Activated CD8-positive, alpha-beta memory T cell treated with anti-CD3 and anti-CD28 coated beads, Interleukin-2, amount 50 U/mL, for 24 hours (primary cell): ENCODE results near the gene BTBD7.
"Not testable (repeated sequence)": the region's sequence is repeated elsewhere in the genome, so short reads cannot be mapped to it uniquely, and the experiment has no call there.

Experiments
- DNase-seq: peaks from one replicate; pipeline ENCODE4 v3.0.0-alpha.2; 2020; ENCODE audit errors: extremely low read depth

BTBD7 gene

GRCh38 chr14:93263416-93263815, 69.4 kb downstream of the BTBD7 start:
- no peak for DNase-seq

DNA sequence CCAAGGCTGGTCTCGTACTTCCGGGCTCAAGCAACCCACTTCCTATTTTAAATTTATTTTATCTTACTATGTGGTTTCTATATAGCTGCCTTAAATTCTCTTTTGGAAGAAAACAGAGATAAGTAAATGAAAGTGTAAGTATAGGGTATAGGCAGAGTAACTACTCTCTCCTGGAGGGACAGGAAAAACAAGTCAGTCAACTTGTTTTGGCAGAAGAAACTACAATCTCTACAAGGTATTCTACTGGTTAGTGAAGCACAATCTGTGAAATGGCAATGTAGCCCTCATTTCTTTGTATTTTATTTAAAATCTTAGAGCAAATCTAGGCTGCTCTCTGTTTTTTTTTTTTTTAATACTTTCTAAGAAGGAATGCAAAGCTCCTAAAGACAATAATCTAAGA, 70.4 kb downstream of the BTBD7 start:
- DNase-seq = no peak

DNA sequence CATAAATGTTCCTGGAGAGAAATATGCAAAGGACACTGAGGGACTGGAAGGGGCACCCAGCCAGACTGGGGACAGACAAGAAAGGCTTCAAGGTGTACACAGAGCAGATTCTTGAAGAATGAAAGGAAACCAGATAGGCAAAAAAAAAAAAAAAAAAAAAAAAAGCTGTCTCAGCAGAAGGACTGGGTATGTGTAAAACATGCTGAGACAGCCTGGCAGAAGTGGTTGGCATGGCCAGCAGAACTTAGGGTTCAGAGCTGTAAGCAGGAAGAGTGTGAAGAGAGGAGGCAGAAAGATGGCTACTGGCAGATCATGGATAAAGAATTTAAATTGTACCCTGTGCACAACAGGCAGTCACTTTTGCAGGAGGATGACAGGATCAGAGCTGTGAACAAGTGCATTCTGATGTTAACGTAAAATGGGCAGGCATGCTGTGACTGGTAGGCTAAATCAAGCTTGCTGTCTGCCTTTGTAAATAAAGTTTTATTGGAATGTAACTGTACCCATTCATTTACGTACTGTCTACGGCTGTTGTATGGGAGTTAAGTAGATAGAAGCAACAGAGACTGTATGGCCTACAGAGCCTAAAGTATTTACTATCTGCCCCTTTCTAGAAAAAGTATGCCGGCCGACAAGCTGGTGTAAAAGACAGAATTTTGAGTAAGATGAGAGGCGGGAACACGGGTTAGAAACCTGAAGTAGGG, 83.6 kb downstream of the BTBD7 start:
- DNase-seq = no peak

GRCh38 chr14:93246534-93246933, 86.3 kb downstream of the BTBD7 start:
- DNase-seq = no peak

DNA sequence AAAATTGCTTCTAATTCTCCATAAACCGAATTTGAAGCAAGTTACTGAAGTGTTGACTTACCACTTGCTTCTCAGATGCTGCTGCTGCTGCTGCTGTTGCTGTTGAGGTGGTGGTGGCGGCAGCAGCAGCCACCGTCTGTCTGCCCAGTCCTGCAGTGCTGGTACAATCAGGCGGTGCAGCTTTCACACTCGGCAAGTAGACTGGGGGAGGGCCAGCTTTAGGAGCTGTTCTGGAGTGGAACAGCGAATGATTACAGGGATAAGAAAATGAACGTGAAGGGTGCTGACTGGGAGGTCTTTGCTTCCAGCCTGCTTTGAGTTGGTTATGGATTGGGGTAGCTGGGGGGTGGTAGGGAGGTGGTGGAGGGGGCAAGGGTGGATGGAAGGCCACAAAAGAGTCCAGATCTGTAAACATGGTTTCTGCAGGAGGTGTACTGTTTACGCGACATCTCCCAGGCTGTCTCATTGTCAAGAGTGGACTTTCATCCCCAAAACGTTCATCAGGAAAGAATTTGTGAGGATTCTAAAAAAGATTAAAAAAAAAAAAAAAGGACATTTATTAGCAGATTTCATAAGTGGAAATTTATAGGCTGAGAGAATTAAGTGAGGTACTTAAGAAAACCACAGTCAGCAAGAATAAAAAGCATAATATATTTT, 86.9 kb downstream of the BTBD7 start:
- no peak for DNase-seq

DNA sequence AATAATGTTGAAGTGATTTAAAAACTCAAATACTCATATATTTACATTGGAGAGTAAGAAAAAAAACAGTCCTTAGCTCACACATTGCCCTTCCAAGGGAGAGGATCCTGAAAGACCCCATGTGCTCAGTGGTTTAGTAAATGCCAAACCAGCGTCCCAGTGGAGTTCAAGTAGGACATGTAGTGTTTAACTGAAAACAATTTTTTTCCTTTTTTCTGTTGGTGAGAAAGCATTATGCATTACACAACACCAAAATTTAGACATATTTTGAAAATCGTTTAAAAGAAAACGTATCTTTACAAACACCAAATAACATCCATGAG, 92.2 kb downstream of the BTBD7 start:
- DNase-seq = no peak

DNA sequence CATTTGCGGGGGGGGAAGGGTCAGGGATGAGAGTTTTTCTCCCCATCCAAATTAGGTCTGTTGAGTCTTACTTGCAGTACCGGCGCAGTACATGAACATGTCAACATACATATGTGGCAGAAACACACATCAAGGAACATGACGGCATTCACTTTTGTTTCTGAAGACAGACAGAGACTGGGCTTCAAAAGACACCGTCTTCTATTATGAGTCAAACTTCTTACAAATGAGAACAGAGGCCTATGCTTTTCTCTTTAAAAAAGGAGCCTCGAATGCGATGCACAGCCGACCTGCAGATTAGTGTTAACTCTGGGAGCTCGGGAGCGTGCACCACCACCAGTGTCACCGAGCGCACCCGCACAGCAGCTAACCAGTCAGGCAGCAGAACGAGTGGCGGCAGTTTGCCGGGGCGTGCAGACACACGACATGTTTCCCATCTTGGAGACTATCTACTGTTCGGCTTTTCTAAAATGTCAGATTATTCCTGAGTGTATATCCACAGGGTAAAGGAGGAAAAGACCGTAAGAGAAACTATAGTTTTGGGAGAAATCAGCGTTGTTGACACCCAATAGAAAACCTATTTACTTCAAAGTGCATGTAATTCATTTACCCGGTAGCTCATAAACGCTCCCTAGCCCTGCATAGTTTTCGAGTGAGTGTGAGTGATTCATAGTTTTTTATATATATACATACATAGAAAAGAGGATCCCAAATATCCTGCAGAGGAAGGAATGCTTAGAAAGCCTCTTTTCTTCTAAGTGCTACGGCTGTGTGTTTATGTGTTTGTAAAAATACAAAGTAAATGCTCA, 92.8 kb downstream of the BTBD7 start:
- DNase-seq = no peak

- DNase-seq = no peak
These were observed 98.0 kb downstream of the BTBD7 start for GRCh38 chr14:93234798-93235197.

DNA sequence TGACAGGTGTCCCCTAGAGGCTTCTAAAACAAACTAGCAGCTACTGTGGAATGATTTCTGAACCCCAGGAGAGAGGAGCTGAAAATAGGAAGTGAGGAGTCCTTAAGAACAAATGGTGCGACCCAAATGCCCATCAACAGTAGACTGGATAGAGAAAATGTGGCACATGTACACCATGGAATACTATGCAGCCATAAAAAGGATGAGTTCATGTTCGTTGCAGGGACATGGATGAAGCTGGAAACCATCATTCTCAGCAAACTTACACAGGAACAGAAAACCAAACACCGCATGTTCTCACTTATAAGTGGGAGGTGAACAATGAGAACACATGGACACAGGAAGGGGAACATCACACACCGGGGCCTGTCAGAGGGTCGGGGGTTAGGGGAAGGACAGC, 99.8 kb downstream of the BTBD7 start:
- not testable (repeated sequence) for DNase-seq

GRCh38 chr14:93232159-93232558, 100.7 kb downstream of the BTBD7 start:
- no peak for DNase-seq

DNA sequence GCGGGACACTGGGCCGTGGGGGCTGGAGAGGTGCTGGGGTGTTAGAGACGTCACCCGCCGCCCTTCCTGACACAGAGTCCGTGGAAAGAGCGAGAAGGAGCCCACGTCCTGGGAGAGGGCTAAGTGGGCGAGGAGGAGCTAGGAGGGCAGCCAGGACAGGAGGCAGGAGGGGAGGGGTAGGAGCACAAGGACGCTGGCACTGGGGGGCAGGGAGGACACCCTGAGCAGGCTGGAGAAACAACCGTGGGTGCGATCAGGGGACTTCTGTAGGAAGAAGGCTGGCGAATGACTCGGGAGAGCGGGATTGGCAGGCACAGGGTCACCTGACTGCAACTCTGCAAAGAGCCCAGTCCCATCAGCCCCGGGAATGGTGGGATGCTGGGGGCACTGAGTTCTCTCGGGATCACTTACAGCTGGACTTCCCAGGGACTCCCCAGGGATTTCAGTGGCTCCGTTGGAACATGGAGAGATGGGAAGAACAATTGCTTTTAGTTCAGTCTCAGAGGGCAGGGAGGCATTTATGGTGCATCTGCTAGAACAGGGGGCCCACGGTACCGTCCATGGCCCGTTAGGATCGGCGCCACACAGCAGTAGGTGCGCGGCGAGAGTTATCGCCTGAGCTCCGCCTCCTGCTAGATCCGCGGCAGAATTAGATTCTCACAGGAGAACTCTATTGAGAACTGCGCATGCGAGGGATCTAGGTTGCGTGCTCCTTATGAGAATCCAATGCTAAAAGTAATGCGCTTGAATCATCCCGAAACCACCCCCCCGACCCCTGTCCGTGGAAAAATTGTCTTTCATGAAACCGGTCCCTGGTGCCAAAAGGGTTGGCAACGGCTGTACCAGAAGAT, 101.5 kb downstream of the BTBD7 start:
- no peak for DNase-seq

- DNase-seq = no peak
These were observed 102.3 kb downstream of the BTBD7 start for GRCh38 chr14:93230539-93230938.

- no peak for DNase-seq
These were observed 104.3 kb downstream of the BTBD7 start for GRCh38 chr14:93228550-93228949.

- DNase-seq = no peak
These were observed 109.3 kb downstream of the BTBD7 start for GRCh38 chr14:93223565-93223964.

- no peak for DNase-seq
These were observed 112.3 kb downstream of the BTBD7 start for GRCh38 chr14:93220509-93220908.

DNA sequence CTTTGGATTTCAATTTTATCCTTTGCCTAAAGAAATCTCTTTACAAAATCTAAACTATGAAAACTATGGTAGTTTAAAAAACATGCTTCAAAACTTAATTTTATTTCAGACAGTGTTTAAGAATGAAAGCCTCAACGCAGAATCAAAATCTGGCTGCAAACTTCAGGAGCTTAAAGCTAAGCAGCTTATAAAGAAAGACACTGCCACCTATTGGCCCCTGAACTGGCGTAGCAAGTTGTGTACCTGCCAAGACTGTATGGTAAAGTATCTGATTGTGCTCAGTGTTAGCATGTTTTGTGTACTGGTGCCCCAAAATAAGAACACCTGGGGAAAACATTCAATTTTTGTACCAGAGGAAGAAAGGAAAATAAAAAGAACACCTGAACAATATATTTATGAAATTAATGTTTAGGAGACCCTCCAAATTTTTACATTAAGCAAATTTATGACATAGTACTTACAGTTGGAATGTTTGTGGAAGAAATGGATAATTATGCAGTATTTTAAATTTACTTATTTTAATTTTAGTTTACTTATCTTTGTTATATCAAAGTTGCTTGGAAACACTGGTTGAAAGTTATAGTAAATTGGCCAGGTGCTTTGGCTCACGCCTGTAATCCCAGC, 113.6 kb downstream of the BTBD7 start:
- no peak for DNase-seq

GRCh38 chr14:93214598-93214997, 118.2 kb downstream of the BTBD7 start:
- DNase-seq = no peak

DNA sequence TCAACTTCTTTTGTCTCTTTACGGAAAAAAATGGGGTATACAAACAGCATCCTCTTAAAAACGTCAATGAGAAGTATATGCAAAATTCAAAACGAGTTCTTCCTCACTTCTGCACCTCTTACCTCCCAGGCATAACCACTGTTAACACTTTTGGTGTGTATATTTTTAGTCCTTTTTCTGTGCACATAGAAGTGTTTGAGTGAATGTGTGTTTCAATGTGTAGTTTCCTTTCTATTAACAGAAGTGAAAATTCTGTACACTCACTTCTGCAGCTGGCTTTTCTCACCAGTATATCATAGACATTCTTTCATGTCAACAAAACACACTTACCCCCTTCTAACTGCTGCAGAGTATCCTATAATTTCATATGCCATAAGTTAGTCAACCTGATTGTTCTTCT, 120.4 kb downstream of the BTBD7 start:
- no peak for DNase-seq

GRCh38 chr14:93207468-93208308, 125.1 kb downstream of the BTBD7 start:
- no peak for DNase-seq

GRCh38 chr14:93206793-93207467, 125.9 kb downstream of the BTBD7 start, which contains the start of the genes GON7 and UBR7:
Gene GON7 (minus strand): TSS chr14:93207065. CDS start chr14:93207037, 28 bp downstream.
Gene UBR7 (plus strand): TSS chr14:93207256. CDS start chr14:93207292, 36 bp downstream.
- DNase-seq = peak; percentile 73
